ENCODE measurements around the gene C5orf63. TPM values are rescaled to one million over a fixed set of nuclear protein-coding genes. Genes with fewer than 3 reads are reported as not detected.
A peak's percentile ranks its signal among the peaks of the same experiment; 100 is the strongest.

The C5orf63 gene
- total RNA-seq, 4 donors from 2014 or later: 1.8 to 6.5 (median 4.7) TPM

DNA sequence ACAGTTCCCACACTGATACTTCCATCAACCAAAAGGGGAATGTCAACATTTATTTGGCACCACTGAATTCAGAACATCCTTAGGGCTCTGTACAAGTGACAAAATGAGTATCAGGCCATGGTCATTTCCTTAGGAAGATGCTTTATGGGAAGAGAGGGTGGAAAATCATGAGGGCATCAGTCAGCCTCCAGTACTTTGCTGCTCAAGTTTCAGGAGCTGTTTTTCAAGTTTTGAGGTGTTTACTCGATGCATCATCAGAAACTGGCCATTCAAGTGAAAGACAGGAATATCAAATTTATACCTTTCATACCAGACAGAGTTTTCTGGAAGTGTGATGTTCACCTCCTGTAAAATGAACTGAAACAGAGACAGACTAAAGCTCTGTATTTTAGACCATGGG, 21.7 kb downstream of the C5orf63 start:
- TF ChIP-seq, protein P1, sequence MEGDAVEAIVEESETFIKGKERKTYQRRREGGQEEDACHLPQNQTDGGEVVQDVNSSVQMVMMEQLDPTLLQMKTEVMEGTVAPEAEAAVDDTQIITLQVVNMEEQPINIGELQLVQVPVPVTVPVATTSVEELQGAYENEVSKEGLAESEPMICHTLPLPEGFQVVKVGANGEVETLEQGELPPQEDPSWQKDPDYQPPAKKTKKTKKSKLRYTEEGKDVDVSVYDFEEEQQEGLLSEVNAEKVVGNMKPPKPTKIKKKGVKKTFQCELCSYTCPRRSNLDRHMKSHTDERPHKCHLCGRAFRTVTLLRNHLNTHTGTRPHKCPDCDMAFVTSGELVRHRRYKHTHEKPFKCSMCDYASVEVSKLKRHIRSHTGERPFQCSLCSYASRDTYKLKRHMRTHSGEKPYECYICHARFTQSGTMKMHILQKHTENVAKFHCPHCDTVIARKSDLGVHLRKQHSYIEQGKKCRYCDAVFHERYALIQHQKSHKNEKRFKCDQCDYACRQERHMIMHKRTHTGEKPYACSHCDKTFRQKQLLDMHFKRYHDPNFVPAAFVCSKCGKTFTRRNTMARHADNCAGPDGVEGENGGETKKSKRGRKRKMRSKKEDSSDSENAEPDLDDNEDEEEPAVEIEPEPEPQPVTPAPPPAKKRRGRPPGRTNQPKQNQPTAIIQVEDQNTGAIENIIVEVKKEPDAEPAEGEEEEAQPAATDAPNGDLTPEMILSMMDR (IDR thresholded peaks at IDR 0.05): no peak
- DNase-seq (ENCODE audit: low spot score): no peak
- ATAC-seq (ENCODE audit: low FRiP score): no peak

DNA sequence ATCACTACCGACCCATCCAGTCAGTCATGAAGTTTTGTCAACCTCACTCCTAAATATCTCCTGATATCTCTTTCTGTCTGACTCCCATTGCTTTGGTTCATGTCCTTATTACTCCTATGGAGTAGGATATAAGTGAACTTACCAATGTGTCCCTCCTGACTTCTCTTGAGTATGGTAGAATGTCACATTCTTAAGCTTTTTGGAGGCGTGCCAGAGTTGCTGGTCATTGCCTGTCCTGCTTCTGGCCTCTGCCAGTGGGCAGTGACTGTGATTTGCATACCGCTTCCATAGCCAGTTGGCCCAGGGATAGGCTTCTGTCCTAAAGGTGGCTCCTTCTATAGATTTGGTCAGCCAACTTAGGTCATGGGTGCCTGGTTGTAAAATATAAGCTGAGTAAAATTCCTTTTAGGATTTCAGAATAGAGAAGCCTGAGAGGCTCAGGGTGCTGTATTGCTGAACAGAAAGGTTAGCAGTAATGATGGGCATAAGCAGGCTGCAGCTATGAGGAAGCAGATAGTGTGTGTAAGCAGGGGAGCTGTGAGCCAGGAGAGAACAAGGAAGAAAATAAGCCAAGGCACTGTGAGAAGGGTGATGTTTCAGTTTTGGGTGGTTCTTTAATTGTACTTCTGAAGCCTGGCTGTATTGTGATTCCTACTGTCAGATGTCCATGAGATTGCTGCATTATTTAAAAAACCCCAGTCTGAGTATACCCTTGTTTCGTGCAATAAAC, 26.8 kb downstream of the C5orf63 start:
- ATAC-seq (ENCODE audit: low FRiP score) (no peak), DNase-seq (ENCODE audit: low spot score) (no peak)
- TF ChIP-seq, protein P1 (IDR thresholded peaks at IDR 0.05): no peak

DNA sequence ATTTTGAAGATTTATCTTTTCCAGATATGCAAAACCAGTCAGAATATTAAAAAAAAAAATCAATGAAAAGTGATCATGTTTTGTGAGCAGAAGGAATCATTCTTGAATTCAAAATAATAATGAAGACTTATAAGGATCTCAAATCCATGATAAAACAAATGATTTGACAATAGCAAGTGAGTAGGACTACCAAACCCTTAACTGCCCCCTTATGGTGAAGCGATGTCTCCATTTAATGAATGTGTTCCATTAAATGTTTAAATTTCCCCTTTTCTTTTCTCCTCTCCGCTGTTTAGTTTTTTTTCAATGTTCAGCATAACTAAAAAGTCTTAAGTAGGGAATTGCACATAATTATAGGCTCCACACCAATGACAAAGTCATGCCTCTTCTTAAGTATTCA, 30.7 kb downstream of the C5orf63 start:
- no peak for ATAC-seq (ENCODE audit: low FRiP score)
- TF ChIP-seq, protein P1 (IDR thresholded peaks at IDR 0.05): no peak
- DNase-seq (ENCODE audit: low spot score): no peak

DNA sequence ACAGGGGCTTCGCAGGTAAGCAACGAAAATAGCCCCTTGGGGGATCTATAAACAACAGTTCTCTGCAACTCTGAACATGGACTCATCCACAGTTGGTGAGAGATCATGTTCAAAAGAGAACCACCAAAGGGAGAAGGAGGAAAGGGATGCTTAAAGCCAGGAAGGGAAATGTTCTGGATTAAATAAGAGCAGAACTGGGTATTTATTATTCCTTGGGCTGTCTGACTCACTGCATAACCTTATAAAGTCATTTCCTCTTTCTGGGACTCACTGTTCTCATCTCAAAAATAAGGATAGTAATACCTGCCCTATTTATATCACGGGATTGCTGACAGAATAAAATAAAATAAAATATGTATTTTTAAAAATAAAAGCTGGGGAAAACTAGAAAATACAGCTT, 31.7 kb downstream of the C5orf63 start:
- peak; percentile 69 for ATAC-seq (ENCODE audit: low FRiP score)
- TF ChIP-seq, protein P1 (IDR thresholded peaks at IDR 0.05): no peak
- no peak for DNase-seq (ENCODE audit: low spot score)

DNA sequence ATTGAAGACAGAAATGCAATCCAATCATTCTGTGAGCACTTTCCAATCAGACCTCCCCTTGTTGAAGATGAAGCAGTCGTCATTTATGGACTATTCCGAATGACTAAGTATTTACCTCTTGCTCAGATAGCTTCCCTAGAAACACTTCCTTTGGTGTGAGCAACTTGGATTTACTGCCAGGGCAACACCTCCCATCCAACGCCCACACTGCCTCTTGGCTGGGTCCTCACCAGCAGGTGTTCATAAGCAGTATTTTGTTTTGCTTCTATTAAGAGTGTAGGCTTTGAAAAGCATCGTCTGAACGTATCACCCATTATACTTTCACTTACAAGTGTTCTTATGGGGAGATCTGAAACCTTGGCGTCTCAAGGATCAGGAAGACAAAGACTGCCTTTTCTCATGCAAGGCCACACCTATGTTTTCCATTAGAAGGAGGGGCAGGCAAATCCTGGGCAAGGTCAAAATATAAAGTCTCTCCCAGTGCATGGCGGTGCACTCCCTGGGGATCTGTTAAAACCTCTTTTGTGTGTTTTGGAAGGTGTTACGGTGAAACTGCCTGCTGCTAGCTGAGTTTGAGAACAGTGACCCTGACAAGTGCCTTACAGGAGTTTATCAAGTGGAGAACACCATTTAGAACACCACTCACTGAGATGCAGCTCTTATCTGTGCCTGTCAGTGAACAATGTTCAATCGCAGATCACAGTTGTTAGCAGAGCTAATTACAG, 32.3 kb downstream of the C5orf63 start:
- ATAC-seq (ENCODE audit: low FRiP score) (peak; percentile 95), DNase-seq (ENCODE audit: low spot score) (no peak)
- TF ChIP-seq, protein P1 (IDR thresholded peaks at IDR 0.05): no peak

DNA sequence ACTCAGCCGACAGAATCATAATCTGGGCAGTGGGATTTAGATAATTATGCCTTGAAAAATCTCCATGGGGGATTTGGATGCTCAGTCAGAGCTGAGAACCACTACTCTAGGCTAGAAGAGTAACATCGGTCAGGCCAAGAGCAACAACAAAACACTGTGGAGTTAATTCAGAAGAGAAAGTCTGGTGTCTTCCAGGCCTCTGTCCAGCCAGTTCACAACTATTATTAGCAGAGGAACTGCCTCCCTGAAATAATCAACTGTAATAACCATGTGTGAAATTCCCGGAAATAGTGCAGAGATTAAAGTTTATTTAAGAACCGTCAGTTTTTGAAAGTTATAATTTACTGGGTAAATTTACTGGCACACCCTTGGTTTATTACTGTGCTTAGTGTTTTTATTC, 34.8 kb downstream of the C5orf63 start:
- TF ChIP-seq, protein P1 (IDR thresholded peaks at IDR 0.05): no peak
- ATAC-seq (ENCODE audit: low FRiP score): no peak
- no peak for DNase-seq (ENCODE audit: low spot score)

DNA sequence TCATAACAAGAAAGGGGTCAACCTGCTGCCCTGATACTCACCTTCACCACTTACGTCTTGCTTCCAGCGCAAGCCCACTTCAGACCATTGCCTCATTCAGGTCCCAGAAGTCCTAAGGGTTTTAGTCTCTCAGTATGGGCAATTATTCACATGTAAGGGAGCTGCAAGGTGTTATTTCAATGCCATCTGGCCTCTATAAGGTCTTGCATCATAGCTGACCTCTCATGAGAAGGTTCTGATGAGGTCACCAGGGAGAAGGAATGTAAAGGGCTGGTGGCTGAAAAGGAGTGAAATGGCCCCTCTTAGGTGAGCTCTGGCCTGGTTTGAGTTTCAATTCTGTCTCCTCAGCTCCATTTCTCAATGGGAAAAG, 41.5 kb downstream of the C5orf63 start:
- no peak for ATAC-seq (ENCODE audit: low FRiP score)
- TF ChIP-seq, protein P1 (IDR thresholded peaks at IDR 0.05): no peak
- DNase-seq (ENCODE audit: low spot score): no peak

All from omental fat pad (tissue), 4 donors.